A673 (cell line): ENCODE measurements around the gene SPI1.

Source experiments
- EZH2 ChIP-seq: fragments of 200-600 bp; sonication (generic); IDR thresholded peaks from 2 replicates; pipeline ENCODE4 v1.6.1; 2017; ENCODE audit warnings: borderline replicate concordance, low read depth, mild to moderate bottlenecking, mixed read lengths, antibody characterized with exemption, low read length; ENCODE audit not compliant: poor library complexity, severe bottlenecking
- TF ChIP-seq, protein P1 (sequence below): fragments of 300-800, 200-600 bp; sonication (generic); conservative IDR thresholded peaks from 2 replicates; pipeline ENCODE4 v1.5.1; 2017; ENCODE audit warnings: low read depth, mild to moderate bottlenecking, antibody characterized with exemption, low read length, moderate library complexity, mixed read lengths

DNA sequence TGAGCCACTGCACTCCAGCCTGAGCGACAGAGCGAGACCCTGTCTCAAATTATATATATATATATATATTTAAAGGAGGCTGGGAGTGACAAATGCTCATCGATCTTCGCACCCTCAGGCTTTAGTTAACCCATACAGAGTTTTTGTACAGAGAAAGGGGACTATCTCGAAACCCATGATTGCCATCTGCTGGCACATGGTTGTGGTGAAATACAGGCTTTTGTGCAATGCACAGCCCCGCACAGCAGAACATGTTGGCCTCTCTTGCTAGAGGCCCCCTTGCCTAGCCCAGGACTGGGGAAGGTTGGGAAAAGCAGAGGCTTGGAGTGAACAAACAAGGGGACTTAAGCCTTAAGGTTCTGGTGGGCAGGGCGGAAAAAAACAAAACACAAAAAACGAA, 29.5 kb downstream of the SPI1 start:
- TF ChIP-seq, protein P1, sequence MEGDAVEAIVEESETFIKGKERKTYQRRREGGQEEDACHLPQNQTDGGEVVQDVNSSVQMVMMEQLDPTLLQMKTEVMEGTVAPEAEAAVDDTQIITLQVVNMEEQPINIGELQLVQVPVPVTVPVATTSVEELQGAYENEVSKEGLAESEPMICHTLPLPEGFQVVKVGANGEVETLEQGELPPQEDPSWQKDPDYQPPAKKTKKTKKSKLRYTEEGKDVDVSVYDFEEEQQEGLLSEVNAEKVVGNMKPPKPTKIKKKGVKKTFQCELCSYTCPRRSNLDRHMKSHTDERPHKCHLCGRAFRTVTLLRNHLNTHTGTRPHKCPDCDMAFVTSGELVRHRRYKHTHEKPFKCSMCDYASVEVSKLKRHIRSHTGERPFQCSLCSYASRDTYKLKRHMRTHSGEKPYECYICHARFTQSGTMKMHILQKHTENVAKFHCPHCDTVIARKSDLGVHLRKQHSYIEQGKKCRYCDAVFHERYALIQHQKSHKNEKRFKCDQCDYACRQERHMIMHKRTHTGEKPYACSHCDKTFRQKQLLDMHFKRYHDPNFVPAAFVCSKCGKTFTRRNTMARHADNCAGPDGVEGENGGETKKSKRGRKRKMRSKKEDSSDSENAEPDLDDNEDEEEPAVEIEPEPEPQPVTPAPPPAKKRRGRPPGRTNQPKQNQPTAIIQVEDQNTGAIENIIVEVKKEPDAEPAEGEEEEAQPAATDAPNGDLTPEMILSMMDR, result peak; percentile 70
- TF ChIP-seq EZH2, result no peak
